WERI-Rb-1 (cell line): ENCODE data around the gene PPY.
A peak's percentile ranks its signal among the peaks of the same experiment; 100 is the strongest.

ENCODE experiments used
- DNase-seq: peaks from one replicate; pipeline ENCODE4 v3.0.0-alpha.2; 2020
- H3K27ac ChIP-seq: fragments of 250-450 bp; sonication (Bioruptor Pico); 2 replicates; pipeline ENCODE4 v1.5.1; 2020; ENCODE audit warnings: mild to moderate bottlenecking, moderate library complexity
- H3K27me3 ChIP-seq: fragments of 250-450 bp; sonication (Bioruptor Pico); 2 replicates; pipeline ENCODE4 v1.5.1; 2021; ENCODE audit warnings: mild to moderate bottlenecking, low read depth, moderate library complexity; ENCODE audit not compliant: insufficient read depth, severe bottlenecking
- H3K36me3 ChIP-seq: fragments of 250-450 bp; sonication (Bioruptor Pico); 2 replicates; pipeline ENCODE4 v1.5.1; 2020; ENCODE audit warnings: mild to moderate bottlenecking, moderate library complexity
- H3K4me3 ChIP-seq: 2 replicates; pipeline ENCODE4 v1.5.1; 2011; ENCODE audit warnings: low read depth, mild to moderate bottlenecking, control low read depth, low read length
- H3K9me3 ChIP-seq: fragments of 250-450 bp; sonication (Bioruptor Pico); 2 replicates; pipeline ENCODE4 v1.5.1; 2021; ENCODE audit warnings: mild to moderate bottlenecking, moderate library complexity; ENCODE audit not compliant: severe bottlenecking
- TF ChIP-seq, protein P1 (sequence below): IDR thresholded peaks from 2 replicates; pipeline ENCODE4 v1.5.1; 2011; ENCODE audit warnings: low read depth, mild to moderate bottlenecking, control low read depth, inconsistent platforms, low read length

Gene PPY

DNA sequence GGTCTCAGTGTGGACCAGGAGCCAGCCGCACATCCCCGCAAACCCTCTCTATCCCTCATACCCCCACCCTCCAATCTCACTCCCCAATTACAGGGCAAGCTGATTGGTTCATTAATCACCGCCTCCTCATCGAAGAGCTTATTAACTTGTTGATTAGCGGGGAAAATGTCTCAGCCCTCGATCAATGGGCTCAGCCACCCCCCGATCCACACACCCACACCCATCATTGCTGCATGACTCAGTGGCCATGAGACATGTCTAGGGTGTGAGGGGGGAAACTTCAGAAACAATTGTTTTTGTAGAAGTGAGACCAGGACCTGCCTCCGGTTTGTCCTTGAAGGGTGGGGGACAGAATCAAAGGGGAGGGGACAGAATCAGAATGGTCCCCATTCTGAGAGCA, 13.9 kb upstream of the PPY start:
- TF ChIP-seq, protein P1, sequence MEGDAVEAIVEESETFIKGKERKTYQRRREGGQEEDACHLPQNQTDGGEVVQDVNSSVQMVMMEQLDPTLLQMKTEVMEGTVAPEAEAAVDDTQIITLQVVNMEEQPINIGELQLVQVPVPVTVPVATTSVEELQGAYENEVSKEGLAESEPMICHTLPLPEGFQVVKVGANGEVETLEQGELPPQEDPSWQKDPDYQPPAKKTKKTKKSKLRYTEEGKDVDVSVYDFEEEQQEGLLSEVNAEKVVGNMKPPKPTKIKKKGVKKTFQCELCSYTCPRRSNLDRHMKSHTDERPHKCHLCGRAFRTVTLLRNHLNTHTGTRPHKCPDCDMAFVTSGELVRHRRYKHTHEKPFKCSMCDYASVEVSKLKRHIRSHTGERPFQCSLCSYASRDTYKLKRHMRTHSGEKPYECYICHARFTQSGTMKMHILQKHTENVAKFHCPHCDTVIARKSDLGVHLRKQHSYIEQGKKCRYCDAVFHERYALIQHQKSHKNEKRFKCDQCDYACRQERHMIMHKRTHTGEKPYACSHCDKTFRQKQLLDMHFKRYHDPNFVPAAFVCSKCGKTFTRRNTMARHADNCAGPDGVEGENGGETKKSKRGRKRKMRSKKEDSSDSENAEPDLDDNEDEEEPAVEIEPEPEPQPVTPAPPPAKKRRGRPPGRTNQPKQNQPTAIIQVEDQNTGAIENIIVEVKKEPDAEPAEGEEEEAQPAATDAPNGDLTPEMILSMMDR = no peak
- DNase-seq = no peak
- Histone ChIP-seq H3K4me3 (no peak overlapping the region), H3K27ac (no peak overlapping the region), H3K27me3 (no peaks in the 10 kb centered on the region), H3K36me3 (no peaks in the 10 kb centered on the region), H3K9me3 (no peaks in the 10 kb centered on the region)

DNA sequence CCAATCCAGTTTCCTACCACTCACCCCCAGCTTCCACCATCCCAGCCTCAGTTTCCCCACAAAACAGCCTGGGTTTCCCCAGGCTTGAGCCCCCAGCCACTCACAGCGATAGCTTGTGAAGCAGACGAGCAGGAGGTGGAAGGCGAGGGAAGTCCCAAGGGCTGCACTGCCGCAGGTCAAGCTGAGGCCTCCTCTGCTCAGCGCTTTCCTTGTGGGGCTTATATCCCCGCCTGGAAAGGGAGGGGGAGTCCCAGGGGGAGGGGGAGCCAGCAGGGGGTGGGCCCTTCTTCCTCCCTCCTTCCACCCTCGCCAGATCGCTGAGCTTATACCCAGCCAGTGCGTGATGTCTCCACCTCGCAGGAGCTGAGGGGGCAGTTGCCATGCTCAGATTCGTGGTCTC, 11.5 kb upstream of the PPY start, which contains the start of gene PYY:
TSS of gene PYY (minus strand) at position 195 of the 400 bp plus-strand sequence. CDS start 457 bp downstream, outside the sequence.
- H3K4me3 ChIP-seq = no peak within 1 kb of the TSS
- H3K36me3 ChIP-seq = no peaks in the 10 kb centered on the region
- H3K9me3 ChIP-seq = no peaks in the 10 kb centered on the region
- peak within 1 kb of the TSS; percentile 74 for H3K27ac ChIP-seq
- TF ChIP-seq, protein P1 = no peak
- peak; percentile 53 for DNase-seq
- H3K27me3 ChIP-seq = no peaks in the 10 kb centered on the region

DNA sequence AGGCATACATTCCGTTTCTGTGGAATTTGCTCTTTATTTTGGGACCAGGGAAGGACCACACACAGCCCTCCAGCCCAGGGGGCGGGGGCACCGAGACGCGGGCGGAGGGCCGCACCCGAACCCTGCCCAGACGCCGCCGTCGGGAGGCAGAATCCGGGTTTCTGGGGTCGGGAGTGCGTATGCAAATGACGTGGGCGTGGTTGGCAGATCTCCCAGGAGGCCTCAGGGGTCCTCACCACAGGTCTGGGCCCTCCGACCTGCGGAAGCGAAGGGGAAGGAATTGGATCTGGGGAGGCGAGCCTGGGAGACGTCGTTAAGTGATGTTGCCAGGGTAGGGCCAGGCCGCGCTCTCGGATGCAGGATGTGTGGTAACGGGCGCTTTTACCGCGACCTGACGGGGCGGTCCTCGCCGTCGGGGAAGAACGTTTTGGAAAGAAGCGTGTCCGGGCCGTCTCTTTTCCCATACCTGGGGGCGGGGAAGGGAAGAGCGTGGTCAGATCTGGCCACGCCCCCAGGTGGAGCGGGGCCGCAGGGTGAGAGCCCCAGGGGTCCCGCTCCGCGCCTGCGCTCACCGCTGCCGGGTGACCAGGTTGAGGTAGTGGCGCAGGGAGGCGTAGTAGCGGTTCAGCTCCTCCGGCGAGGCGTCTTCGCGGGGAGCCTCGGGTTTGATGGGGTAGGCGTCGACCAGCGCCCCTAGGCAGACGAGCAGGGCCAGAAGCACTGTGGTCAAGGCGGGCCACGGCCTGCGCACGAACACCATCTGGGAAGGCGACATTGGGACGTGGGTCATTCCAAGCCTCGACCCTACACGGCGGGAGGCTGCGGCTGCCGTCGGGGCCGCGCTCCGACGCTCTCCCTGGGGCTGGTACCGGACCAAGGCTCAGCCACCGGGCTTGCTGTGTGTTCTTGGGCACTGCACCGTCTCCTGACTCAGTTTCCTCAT, 10.7 kb upstream of the PPY start:
- peak overlapping the region; percentile 74 for H3K27ac ChIP-seq
- H3K4me3 ChIP-seq = no peak overlapping the region; the same call in 1 of the 2 replicates
- TF ChIP-seq, protein P1 = no peak

DNA sequence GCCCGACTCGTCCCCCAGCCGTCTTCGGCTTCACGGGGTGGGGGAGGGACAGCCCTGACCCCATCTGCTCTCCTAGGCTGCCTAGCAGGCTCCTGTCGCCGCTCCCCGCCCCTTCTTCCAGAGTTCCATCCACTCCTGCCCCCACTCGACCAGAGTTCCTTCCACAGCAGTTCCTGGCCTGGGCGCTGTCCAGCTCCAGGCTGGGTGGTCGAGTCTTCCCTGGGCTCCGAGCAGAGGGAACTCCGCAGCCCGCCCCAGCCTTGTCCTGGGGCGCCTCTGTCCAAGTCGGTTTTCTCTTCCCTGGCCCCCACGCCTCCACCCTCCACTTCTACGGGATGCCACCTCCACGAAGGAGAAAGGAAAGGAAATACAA, 10.1 kb upstream of the PPY start:
- TF ChIP-seq, protein P1 = 0 out of 2 replicates have a peak, but pooled peaks have one; percentile 10
- no peaks in the 10 kb centered on the region for H3K9me3 ChIP-seq
- peak overlapping the region; percentile 74 for H3K27ac ChIP-seq
- peak; percentile 95 for DNase-seq
- peak overlapping the region; percentile 23 for H3K4me3 ChIP-seq
- no peaks in the 10 kb centered on the region for H3K27me3 ChIP-seq
- H3K36me3 ChIP-seq = no peaks in the 10 kb centered on the region

More for the DNA sequence above, 10.7 kb upstream of the PPY start:
- DNase-seq = no peak
- Histone ChIP-seq H3K36me3 (no peaks in the 10 kb centered on the region), H3K9me3 (no peaks in the 10 kb centered on the region), H3K27me3 (no peaks in the 10 kb centered on the region)

DNA sequence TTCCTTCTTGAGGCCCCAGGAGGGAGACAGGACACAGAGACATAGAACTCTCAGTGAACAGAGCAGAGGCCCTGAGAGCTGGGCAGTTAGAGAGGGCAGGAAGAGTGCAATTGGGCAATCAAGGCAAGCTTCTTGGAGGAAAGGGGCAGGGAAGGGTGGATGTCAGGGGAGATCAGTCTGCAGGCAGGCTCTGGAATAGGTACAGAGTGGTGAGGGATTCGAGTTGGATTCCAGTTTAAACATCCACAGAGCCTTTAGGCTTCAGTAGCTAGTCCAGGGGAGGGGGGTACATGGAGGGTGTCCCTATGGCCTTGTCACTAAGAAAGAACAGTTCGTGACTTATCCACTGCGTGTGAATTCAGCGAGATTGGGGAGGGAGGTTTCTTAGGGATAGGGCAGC, 9.5 kb upstream of the PPY start:
- no peaks in the 10 kb centered on the region for H3K27me3 ChIP-seq
- TF ChIP-seq, protein P1 = no peak
- H3K36me3 ChIP-seq = no peaks in the 10 kb centered on the region
- no peak for DNase-seq
- H3K27ac ChIP-seq = peak overlapping the region; percentile 74
- H3K4me3 ChIP-seq = peak overlapping the region; percentile 23
- no peaks in the 10 kb centered on the region for H3K9me3 ChIP-seq
